Measurements from ENCODE around the gene FHDC1.

The FHDC1 gene

DNA sequence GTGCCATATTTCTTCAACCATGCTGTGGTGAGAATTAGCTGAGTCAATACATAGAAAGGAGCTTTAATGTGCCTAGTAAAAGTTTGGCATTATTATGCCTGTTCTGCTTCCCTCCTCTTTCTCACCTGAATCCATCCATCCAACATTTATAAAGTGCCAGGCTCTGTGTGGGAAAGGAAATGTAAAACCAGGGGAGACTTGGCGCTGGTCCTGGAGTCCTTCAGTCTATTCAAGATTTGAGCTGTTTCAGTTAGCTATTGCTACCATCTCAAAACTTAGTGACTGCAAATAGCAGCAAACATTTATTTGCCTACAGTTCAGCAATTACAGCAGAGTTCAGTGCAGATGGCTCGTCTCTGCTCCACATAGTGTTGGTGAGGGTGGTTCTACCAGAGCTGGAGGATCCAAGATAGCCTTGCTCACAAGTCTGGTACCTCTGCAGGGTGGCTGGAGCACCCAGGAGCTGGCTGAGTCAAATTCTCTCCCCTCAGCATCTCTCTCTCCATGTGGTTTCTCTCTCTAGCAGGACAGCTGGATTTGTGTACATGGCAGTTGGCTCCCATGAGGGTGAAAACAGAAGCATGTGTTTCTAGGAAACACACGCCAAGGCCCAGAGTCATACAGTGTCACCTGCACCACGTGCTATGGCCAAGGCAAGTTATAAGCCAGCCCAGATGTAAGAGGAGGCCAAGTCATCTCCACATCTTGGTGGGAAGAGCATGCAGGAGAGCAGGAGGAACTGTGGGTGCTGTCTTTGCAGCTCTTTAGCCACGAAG is 77.3 kb downstream of the FHDC1 start:
- Mint-ChIP-seq H3K4me1 (no peaks in the 10 kb centered on the region), H3K9me3 (no peaks in the 10 kb centered on the region), H3K36me3 (ENCODE audit: insufficient read depth) (peaks cover 2% of the 10 kb centered on the region), H3K27me3 (no peaks in the 10 kb centered on the region), H3K27ac (ENCODE audit: low read depth) (no peak overlapping the region), H3K4me3 (no peak overlapping the region)
- DNase-seq (ENCODE audit: low spot score in 2 of 2) (no peak), ATAC-seq (replicated peaks; ENCODE audit: extremely low read depth, poor library complexity, severe bottlenecking) (no peak)

GRCh38 chr4:153014460-153014859 is 78.3 kb downstream of the FHDC1 start:
- Mint-ChIP-seq H3K36me3 (ENCODE audit: insufficient read depth) (peaks cover 2% of the 10 kb centered on the region), H3K4me1 (no peaks in the 10 kb centered on the region), H3K27me3 (no peaks in the 10 kb centered on the region), H3K9me3 (no peaks in the 10 kb centered on the region), H3K27ac (ENCODE audit: low read depth) (no peak overlapping the region), H3K4me3 (no peak overlapping the region)
- ATAC-seq (replicated peaks; ENCODE audit: extremely low read depth, poor library complexity, severe bottlenecking) (no peak), DNase-seq (ENCODE audit: low spot score in 2 of 2) (no peak)

GRCh38 chr4:153016592-153016991 is 80.5 kb downstream of the FHDC1 start:
- peaks cover 2% of the 10 kb centered on the region for H3K36me3 Mint-ChIP-seq (ENCODE audit: insufficient read depth)
- no peaks in the 10 kb centered on the region for H3K9me3 Mint-ChIP-seq
- H3K4me3 Mint-ChIP-seq = no peak overlapping the region
- H3K27me3 Mint-ChIP-seq = peaks cover 16% of the 10 kb centered on the region
- no peak overlapping the region for H3K27ac Mint-ChIP-seq (ENCODE audit: low read depth)
- ATAC-seq (replicated peaks; ENCODE audit: extremely low read depth, poor library complexity, severe bottlenecking) (no peak), DNase-seq (ENCODE audit: low spot score in 2 of 2) (no peak)
- no peaks in the 10 kb centered on the region for H3K4me1 Mint-ChIP-seq

- Mint-ChIP-seq H3K36me3 (ENCODE audit: insufficient read depth) (peaks cover 2% of the 10 kb centered on the region), H3K27ac (ENCODE audit: low read depth) (no peak overlapping the region), H3K4me1 (no peaks in the 10 kb centered on the region), H3K27me3 (peaks cover 19% of the 10 kb centered on the region), H3K4me3 (no peak overlapping the region), H3K9me3 (no peaks in the 10 kb centered on the region)
- no peak for ATAC-seq (replicated peaks; ENCODE audit: extremely low read depth, poor library complexity, severe bottlenecking)
- no peak for DNase-seq (ENCODE audit: low spot score in 2 of 2)
Observed at GRCh38 chr4:153018031-153018430, 81.9 kb downstream of the FHDC1 start.

DNA sequence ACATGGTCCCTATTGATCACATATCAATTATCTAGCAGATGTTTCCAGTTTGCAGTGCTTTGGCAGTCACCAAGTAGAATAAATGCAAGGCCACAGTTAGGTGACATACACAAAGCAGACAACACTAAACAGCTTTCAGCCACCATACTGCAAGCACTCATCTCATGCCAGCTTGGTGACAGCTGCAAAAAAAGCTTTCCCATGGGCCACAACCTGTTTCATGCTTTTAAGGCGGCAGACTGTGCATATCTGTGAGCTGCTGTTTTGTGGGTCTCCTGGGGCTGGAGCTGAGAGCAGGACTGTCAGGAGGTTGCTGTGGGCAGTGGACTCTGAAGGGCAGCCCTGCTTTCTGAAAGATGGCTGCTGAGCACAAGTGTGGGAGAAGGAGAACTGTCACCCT is 82.6 kb downstream of the FHDC1 start:
- Mint-ChIP-seq H3K4me1 (no peaks in the 10 kb centered on the region), H3K9me3 (no peaks in the 10 kb centered on the region), H3K27me3 (peaks cover 19% of the 10 kb centered on the region), H3K4me3 (no peak overlapping the region), H3K27ac (ENCODE audit: low read depth) (no peak overlapping the region), H3K36me3 (ENCODE audit: insufficient read depth) (peaks cover 2% of the 10 kb centered on the region)
- DNase-seq (ENCODE audit: low spot score in 2 of 2) (no peak), ATAC-seq (replicated peaks; ENCODE audit: extremely low read depth, poor library complexity, severe bottlenecking) (no peak)

DNA sequence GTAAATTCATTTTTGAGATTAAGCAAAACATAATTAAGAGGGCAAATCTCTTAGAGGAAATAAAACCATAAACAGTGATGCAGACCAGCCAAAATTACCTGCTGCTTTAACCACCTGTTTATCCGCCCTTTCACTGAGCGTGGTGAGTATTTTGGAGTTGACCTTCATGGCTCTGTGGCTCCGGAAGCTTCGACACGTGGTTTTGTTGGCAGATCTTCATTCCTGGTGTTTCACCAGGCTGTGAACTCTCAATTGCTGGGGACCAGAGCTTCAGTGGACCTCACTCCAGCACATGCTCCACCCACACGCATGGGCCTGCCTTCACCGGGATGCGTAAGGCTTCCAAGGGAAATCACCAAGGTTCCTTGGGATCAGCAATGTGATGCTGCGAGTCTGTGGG is 83.8 kb downstream of the FHDC1 start:
- no peak for ATAC-seq (replicated peaks; ENCODE audit: extremely low read depth, poor library complexity, severe bottlenecking)
- Mint-ChIP-seq H3K36me3 (ENCODE audit: insufficient read depth) (no peaks in the 10 kb centered on the region), H3K27me3 (peaks cover 24% of the 10 kb centered on the region)

DNA sequence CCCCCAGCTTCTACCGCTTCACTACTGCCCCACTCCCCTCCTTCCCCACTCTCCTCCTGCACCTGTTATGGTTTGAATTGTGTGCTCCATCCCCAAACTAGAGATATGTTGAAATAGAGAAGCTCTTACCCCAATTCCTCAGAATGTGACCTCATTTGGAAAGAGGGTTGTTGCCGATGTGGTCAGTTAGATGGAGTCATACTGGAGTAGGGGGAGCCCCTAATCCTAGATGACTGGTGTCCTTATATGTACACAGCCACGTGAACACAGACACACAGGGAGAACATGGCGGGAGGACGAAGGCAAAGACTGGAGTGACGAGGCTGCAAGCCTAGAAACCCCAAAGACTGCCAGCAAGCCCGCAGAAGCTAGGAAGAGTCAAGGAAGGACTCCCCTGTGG is 84.3 kb downstream of the FHDC1 start:
- Mint-ChIP-seq H3K9me3 (no peaks in the 10 kb centered on the region), H3K27ac (ENCODE audit: low read depth) (no peak overlapping the region), H3K36me3 (ENCODE audit: insufficient read depth) (no peaks in the 10 kb centered on the region), H3K4me3 (no peak overlapping the region), H3K27me3 (peaks cover 25% of the 10 kb centered on the region), H3K4me1 (no peaks in the 10 kb centered on the region)
- DNase-seq (ENCODE audit: low spot score in 2 of 2) (no peak), ATAC-seq (replicated peaks; ENCODE audit: extremely low read depth, poor library complexity, severe bottlenecking) (no peak)

More for the DNA sequence above, 83.8 kb downstream of the FHDC1 start:
- Mint-ChIP-seq H3K27ac (ENCODE audit: low read depth) (no peak overlapping the region), H3K4me1 (no peaks in the 10 kb centered on the region), H3K4me3 (no peak overlapping the region), H3K9me3 (no peaks in the 10 kb centered on the region)
- no peak for DNase-seq (ENCODE audit: low spot score in 2 of 2)

DNA sequence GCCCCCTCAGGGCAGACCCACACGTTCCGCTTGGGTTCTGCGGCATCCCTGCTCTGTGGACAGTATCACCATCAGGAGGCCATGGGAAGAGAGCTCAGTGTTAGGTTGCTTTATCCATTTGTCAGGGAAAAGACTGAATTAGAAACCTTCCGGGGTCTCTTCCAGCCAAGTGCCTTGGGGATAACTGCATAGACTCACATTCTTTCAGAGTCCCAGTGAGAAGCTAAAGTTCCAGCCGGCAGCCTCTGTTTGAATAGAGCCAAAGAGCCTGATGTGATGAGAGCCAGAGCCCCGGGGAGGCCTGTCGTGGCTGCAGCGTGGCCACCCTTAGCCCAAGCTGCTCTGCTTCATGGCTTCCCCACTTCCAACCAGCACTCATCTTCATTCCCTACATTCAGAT is 85.2 kb downstream of the FHDC1 start:
- DNase-seq (ENCODE audit: low spot score in 2 of 2) (no peak), ATAC-seq (replicated peaks; ENCODE audit: extremely low read depth, poor library complexity, severe bottlenecking) (no peak)
- no peak overlapping the region for H3K4me3 Mint-ChIP-seq
- H3K9me3 Mint-ChIP-seq = no peaks in the 10 kb centered on the region
- H3K27ac Mint-ChIP-seq (ENCODE audit: low read depth) = no peak overlapping the region
- H3K4me1 Mint-ChIP-seq = no peaks in the 10 kb centered on the region
- H3K36me3 Mint-ChIP-seq (ENCODE audit: insufficient read depth) = no peaks in the 10 kb centered on the region
- peaks cover 25% of the 10 kb centered on the region for H3K27me3 Mint-ChIP-seq

DNA sequence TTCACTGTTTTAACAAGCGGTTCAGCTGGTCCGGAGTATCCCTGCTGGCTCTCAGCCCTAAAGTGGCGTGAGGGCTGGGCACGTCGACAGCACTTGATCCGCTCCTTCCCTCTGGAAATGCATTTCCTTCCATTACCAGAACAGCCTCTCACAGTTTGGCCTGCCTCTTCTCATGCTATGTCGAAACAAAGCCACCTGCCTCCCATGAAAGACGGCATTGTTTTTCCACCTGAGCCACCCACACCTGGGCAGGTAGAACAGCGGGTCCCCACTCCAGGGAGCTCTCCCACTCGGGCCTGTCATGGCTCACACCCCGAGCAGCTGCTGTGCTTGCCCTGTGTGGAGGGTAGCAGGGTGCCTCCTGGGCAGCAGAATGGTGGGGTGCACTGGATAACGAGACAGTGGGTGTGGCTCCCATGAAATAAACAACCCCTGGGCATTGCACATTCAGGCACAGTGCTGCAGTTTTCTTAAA is 86.2 kb downstream of the FHDC1 start:
- H3K27me3 Mint-ChIP-seq = peaks cover 25% of the 10 kb centered on the region
- no peak overlapping the region for H3K27ac Mint-ChIP-seq (ENCODE audit: low read depth)
- ATAC-seq (replicated peaks; ENCODE audit: extremely low read depth, poor library complexity, severe bottlenecking) = no peak
- no peak overlapping the region for H3K4me3 Mint-ChIP-seq
- no peaks in the 10 kb centered on the region for H3K36me3 Mint-ChIP-seq (ENCODE audit: insufficient read depth)
- no peak for DNase-seq (ENCODE audit: low spot score in 2 of 2)
- no peaks in the 10 kb centered on the region for H3K4me1 Mint-ChIP-seq
- no peaks in the 10 kb centered on the region for H3K9me3 Mint-ChIP-seq

DNA sequence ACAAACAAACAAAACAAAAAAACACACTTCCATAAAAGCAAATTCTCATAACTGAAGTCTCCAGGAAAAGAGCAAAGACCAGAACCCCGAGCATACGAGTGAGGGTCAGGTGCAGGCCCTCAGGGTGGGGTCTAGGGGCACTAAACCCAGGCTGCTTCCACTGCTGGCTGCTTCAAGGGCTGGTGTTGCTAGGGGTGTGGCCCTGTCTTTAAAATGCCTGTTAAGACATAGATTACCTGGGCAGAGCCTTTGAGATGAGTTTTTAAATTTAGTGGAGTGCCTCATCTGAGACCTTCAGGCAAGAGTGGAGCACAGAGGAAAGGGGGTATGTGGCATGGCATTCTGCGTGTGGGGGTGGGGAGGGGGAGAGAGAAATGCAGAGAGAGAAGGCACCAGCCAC is 87.0 kb downstream of the FHDC1 start:
- no peaks in the 10 kb centered on the region for H3K9me3 Mint-ChIP-seq
- no peak overlapping the region for H3K27ac Mint-ChIP-seq (ENCODE audit: low read depth)
- peaks cover 25% of the 10 kb centered on the region for H3K27me3 Mint-ChIP-seq
- DNase-seq (ENCODE audit: low spot score in 2 of 2) (no peak), ATAC-seq (replicated peaks; ENCODE audit: extremely low read depth, poor library complexity, severe bottlenecking) (no peak)
- H3K4me3 Mint-ChIP-seq = no peak overlapping the region
- no peaks in the 10 kb centered on the region for H3K36me3 Mint-ChIP-seq (ENCODE audit: insufficient read depth)
- no peaks in the 10 kb centered on the region for H3K4me1 Mint-ChIP-seq

DNA sequence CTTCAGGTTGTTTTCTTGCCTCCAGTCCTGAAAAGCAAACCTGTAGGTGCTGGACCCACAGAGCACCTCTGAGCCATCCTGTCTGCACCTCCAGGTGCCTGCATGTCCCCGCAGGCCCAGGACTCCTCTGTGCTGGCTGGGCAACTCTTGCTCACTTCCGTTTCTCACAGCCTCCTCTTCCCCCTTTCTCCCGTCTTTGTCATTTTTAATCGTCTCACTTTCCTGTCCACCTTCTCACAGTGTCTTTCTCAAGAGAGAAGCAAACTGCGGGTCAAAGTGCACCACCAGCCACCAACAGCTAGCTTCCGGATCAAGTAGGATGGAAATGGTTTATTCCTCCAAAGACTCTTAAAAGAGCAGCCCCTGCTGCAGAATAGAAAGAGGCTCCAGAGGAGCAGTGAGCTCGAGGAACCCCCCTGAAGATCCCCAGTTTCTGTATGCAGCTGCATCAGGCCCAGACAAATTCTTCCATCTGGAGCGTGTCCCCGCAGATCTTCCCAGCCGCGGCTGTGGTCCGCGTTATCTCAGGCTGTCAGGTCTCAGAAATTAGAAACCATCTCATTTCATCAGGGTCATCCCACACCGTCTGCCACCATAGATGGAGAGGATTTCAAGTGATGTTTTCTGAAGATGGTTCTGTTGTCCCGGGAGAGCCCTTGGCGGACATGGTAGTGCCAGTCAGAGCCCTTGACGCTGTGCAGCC is 87.7 kb downstream of the FHDC1 start:
- H3K4me1 Mint-ChIP-seq = no peaks in the 10 kb centered on the region
- H3K9me3 Mint-ChIP-seq = peaks cover under 1% of the 10 kb centered on the region
- DNase-seq (ENCODE audit: low spot score in 2 of 2) (no peak), ATAC-seq (replicated peaks; ENCODE audit: extremely low read depth, poor library complexity, severe bottlenecking) (no peak)
- H3K27ac Mint-ChIP-seq (ENCODE audit: low read depth) = no peak overlapping the region
- no peak overlapping the region for H3K4me3 Mint-ChIP-seq
- no peaks in the 10 kb centered on the region for H3K36me3 Mint-ChIP-seq (ENCODE audit: insufficient read depth)
- peaks cover 27% of the 10 kb centered on the region for H3K27me3 Mint-ChIP-seq

GRCh38 chr4:153024466-153024865 is 88.3 kb downstream of the FHDC1 start:
- no peak overlapping the region for H3K4me3 Mint-ChIP-seq
- H3K4me1 Mint-ChIP-seq = no peaks in the 10 kb centered on the region
- no peaks in the 10 kb centered on the region for H3K36me3 Mint-ChIP-seq (ENCODE audit: insufficient read depth)
- peaks cover 33% of the 10 kb centered on the region for H3K27me3 Mint-ChIP-seq
- no peak overlapping the region for H3K27ac Mint-ChIP-seq (ENCODE audit: low read depth)
- ATAC-seq (replicated peaks; ENCODE audit: extremely low read depth, poor library complexity, severe bottlenecking) = no peak
- peaks cover 6% of the 10 kb centered on the region for H3K9me3 Mint-ChIP-seq
- no peak for DNase-seq (ENCODE audit: low spot score in 2 of 2)

GRCh38 chr4:153025406-153025805 is 89.3 kb downstream of the FHDC1 start:
- ATAC-seq (replicated peaks; ENCODE audit: extremely low read depth, poor library complexity, severe bottlenecking) = no peak
- no peak for DNase-seq (ENCODE audit: low spot score in 2 of 2)
- no peaks in the 10 kb centered on the region for H3K4me1 Mint-ChIP-seq

More at GRCh38 chr4:153025406-153025805, 89.3 kb downstream of the FHDC1 start:
- Mint-ChIP-seq H3K36me3 (ENCODE audit: insufficient read depth) (no peaks in the 10 kb centered on the region), H3K27ac (ENCODE audit: low read depth) (no peak overlapping the region), H3K9me3 (peaks cover 15% of the 10 kb centered on the region), H3K4me3 (no peak overlapping the region), H3K27me3 (peaks cover 39% of the 10 kb centered on the region)

Measured in central memory CD8-positive, alpha-beta T cell (primary cell).